Neural cell (in vitro differentiated cells): ENCODE data around the gene SETD2. TPM values are rescaled to one million over a fixed set of nuclear protein-coding genes. Genes with fewer than 3 reads are reported as not detected.

Experiments used
- H2AFZ ChIP-seq: fragments of 200-600, 300-800 bp; sonication (generic), shearing (Covaris generic); 2 replicates; pipeline ENCODE4 v1.6.0; 2014; ENCODE audit warnings: low read depth, mild to moderate bottlenecking, antibody characterized with exemption, low read length, moderate library complexity
- H3F3A ChIP-seq: fragments of 200-600 bp; shearing (Covaris generic); 2 replicates; pipeline ENCODE4 v1.6.1; 2016; ENCODE audit warnings: mild to moderate bottlenecking, moderate library complexity, mixed read lengths, antibody characterized with exemption, low read length; ENCODE audit not compliant: insufficient read depth, poor library complexity, severe bottlenecking
- H3K27ac ChIP-seq: fragments of 200-600, 300-800 bp; sonication (generic), shearing (Covaris generic); 2 replicates; pipeline ENCODE4 v1.5.1; 2014; ENCODE audit warnings: mild to moderate bottlenecking, low read length, moderate library complexity
- H3K27me3 ChIP-seq: fragments of 300-800, 200-600 bp; sonication (generic), shearing (Covaris generic); 2 replicates; pipeline ENCODE4 v1.6.0; 2014; ENCODE audit warnings: mild to moderate bottlenecking, low read depth, low read length, moderate library complexity; ENCODE audit not compliant: insufficient read depth
- H3K36me3 ChIP-seq: fragments of 300-800, 200-600 bp; sonication (generic), shearing (Covaris generic); 2 replicates; pipeline ENCODE4 v1.5.1; 2014; ENCODE audit warnings: mild to moderate bottlenecking, antibody characterized with exemption, low read length, moderate library complexity; ENCODE audit not compliant: insufficient read depth
- H3K4me2 ChIP-seq: fragments of 300-800, 200-600 bp; sonication (generic), shearing (Covaris generic); 2 replicates; pipeline ENCODE4 v1.6.0; 2014; ENCODE audit warnings: mild to moderate bottlenecking, low read length
- H3K4me3 ChIP-seq: fragments of 300-800, 200-600 bp; sonication (generic), shearing (Covaris generic); 2 replicates; pipeline ENCODE4 v1.5.1; 2014; ENCODE audit warnings: mild to moderate bottlenecking, low read length, moderate library complexity
- H3K79me2 ChIP-seq: fragments of 200-600 bp; shearing (Covaris generic); replicated peaks from 2 replicates; pipeline ENCODE4 v1.6.0; 2014; ENCODE audit warnings: mild to moderate bottlenecking, low read length, moderate library complexity; ENCODE audit not compliant: insufficient read depth
- H3K9ac ChIP-seq: fragments of 300-800, 200-600 bp; sonication (generic), shearing (Covaris generic); 2 replicates; pipeline ENCODE4 v1.6.1; 2016; ENCODE audit warnings: mild to moderate bottlenecking, low read length, mixed read lengths
- H3K9me2 ChIP-seq: fragments of 200-600 bp; shearing (Covaris generic); 2 replicates; pipeline ENCODE4 v1.6.1; 2016; ENCODE audit warnings: mild to moderate bottlenecking, low read length, mixed read lengths; ENCODE audit not compliant: insufficient read depth
- H3K9me3 ChIP-seq: fragments of 200-600, 300-800 bp; sonication (generic), shearing (Covaris generic); 2 replicates; pipeline ENCODE4 v1.6.1; 2016; ENCODE audit warnings: mild to moderate bottlenecking, mixed run types, low read length, moderate library complexity, mixed read lengths
- H4K20me1 ChIP-seq: fragments of 200-600 bp; shearing (Covaris generic); 2 replicates; pipeline ENCODE4 v1.6.1; 2016; ENCODE audit warnings: mild to moderate bottlenecking, mixed run types; ENCODE audit not compliant: insufficient read depth
- EP300 ChIP-seq: fragments of 450-650 bp; conservative IDR thresholded peaks from 2 replicates; pipeline ENCODE4 v1.6.1; 2014; ENCODE audit warnings: antibody characterized with exemption, mild to moderate bottlenecking, moderate library complexity; ENCODE audit not compliant: poor library complexity, severe bottlenecking
- EZH2 ChIP-seq: fragments of 200-600, 300-800 bp; shearing (Covaris generic), sonication (generic); IDR thresholded peaks from 2 replicates; pipeline ENCODE4 v1.6.1; 2014; ENCODE audit warnings: antibody characterized with exemption, low read length, borderline replicate concordance, mild to moderate bottlenecking; ENCODE audit not compliant: insufficient read depth, poor library complexity, severe bottlenecking
- MXI1 ChIP-seq: fragments of 450-650 bp; conservative IDR thresholded peaks from 2 replicates; pipeline ENCODE4 v1.6.1; 2014; ENCODE audit warnings: antibody characterized with exemption, mild to moderate bottlenecking; ENCODE audit not compliant: poor library complexity, severe bottlenecking
- POLR2AphosphoS5 ChIP-seq: IDR thresholded peaks from 2 replicates; pipeline ENCODE4 v1.6.1; 2012
- RAD21 ChIP-seq: fragments of 450-650 bp; conservative IDR thresholded peaks from 2 replicates; pipeline ENCODE4 v1.6.1; 2014; ENCODE audit warnings: antibody characterized with exemption, mild to moderate bottlenecking, moderate library complexity
- SMC3 ChIP-seq: fragments of 450-650 bp; conservative IDR thresholded peaks from 2 replicates; pipeline ENCODE4 v1.6.1; 2014; ENCODE audit warnings: antibody characterized with exemption, mild to moderate bottlenecking, moderate library complexity; ENCODE audit not compliant: poor library complexity
- TAF1 ChIP-seq: IDR thresholded peaks from 2 replicates; pipeline ENCODE4 v1.6.1; 2012; ENCODE audit warnings: low read depth
- polyA plus RNA-seq: library from polyadenylated mRNA; depleted of rRNA; stranded (reverse); fragments of >200 nt; gene quantifications from 2 replicates; pipeline ENCODE4 v1.2.3, GENCODE V29; 2014
- TF ChIP-seq, protein P1 (sequence below): IDR thresholded peaks from 2 replicates; pipeline ENCODE4 v1.6.1; 2012; ENCODE audit warnings: borderline replicate concordance
- TF ChIP-seq, protein P2 (sequence below): fragments of 450-650 bp; IDR thresholded peaks from 2 replicates; pipeline ENCODE4 v1.5.1; 2014; ENCODE audit warnings: antibody characterized with exemption, mild to moderate bottlenecking, moderate library complexity; ENCODE audit not compliant: poor library complexity, severe bottlenecking

The SETD2 gene
- polyA plus RNA-seq, 1 donor from 2014 or later, result 18.4 TPM

DNA sequence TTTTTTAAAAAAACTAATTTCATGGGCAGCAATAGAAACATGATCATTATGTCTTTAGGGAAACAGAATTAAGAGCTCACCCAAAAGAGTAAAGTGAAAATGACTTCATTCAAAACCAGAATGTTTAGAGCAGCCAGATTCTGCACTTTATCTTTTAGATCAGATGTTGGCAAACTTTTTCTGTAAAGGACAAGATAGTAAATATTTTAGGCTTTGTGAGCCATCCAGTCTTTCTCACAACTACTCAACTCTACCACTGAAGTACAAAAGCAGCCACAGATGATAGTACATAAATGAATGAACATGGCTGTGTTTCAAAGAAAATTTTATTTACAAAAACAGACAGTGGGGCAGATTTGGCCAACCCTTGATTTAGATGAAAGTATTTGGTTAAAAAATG lies 84.5 kb downstream of the SETD2 start:
- H3K9me2 ChIP-seq, result no peaks in the 10 kb centered on the region
- H2AFZ ChIP-seq, result no peak overlapping the region
- H3K79me2 ChIP-seq, result peaks cover 5% of the 10 kb centered on the region
- no peaks in the 10 kb centered on the region for H3K9me3 ChIP-seq
- H3F3A ChIP-seq, result no peaks in the 10 kb centered on the region
- H3K9ac ChIP-seq, result no peak overlapping the region
- no peak overlapping the region for H3K27ac ChIP-seq
- no peaks in the 10 kb centered on the region for H4K20me1 ChIP-seq
- no peak overlapping the region for H3K4me3 ChIP-seq
- TF ChIP-seq, protein P1, sequence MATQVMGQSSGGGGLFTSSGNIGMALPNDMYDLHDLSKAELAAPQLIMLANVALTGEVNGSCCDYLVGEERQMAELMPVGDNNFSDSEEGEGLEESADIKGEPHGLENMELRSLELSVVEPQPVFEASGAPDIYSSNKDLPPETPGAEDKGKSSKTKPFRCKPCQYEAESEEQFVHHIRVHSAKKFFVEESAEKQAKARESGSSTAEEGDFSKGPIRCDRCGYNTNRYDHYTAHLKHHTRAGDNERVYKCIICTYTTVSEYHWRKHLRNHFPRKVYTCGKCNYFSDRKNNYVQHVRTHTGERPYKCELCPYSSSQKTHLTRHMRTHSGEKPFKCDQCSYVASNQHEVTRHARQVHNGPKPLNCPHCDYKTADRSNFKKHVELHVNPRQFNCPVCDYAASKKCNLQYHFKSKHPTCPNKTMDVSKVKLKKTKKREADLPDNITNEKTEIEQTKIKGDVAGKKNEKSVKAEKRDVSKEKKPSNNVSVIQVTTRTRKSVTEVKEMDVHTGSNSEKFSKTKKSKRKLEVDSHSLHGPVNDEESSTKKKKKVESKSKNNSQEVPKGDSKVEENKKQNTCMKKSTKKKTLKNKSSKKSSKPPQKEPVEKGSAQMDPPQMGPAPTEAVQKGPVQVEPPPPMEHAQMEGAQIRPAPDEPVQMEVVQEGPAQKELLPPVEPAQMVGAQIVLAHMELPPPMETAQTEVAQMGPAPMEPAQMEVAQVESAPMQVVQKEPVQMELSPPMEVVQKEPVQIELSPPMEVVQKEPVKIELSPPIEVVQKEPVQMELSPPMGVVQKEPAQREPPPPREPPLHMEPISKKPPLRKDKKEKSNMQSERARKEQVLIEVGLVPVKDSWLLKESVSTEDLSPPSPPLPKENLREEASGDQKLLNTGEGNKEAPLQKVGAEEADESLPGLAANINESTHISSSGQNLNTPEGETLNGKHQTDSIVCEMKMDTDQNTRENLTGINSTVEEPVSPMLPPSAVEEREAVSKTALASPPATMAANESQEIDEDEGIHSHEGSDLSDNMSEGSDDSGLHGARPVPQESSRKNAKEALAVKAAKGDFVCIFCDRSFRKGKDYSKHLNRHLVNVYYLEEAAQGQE, result no peak
- H3K27me3 ChIP-seq, result no peaks in the 10 kb centered on the region
- H3K4me2 ChIP-seq, result no peak overlapping the region
- peaks cover 6% of the 10 kb centered on the region for H3K36me3 ChIP-seq

DNA sequence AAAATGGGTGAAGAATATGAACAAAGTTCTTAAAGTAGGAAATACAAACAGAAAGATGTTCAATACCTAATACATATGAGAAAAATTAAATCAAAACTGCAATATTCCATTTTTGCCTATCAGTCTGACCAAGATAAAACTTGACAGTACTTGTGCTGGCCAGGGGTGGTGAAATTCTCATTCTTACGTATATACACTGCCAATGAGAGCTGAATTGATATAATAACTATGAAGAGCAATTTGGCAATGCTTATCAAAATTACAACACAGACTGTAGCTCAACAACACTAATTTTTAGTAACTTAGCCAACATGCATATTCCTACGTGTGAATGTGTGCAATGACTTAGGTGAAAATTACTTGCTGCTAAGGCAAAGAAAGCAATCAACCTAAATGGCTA lies 90.2 kb downstream of the SETD2 start:
- Histone ChIP-seq H3K9me2 (no peaks in the 10 kb centered on the region), H3K27me3 (no peaks in the 10 kb centered on the region), H3F3A (no peaks in the 10 kb centered on the region), H3K4me2 (no peak overlapping the region), H2AFZ (no peak overlapping the region), H3K36me3 (no peaks in the 10 kb centered on the region), H3K9me3 (no peaks in the 10 kb centered on the region), H4K20me1 (no peaks in the 10 kb centered on the region), H3K79me2 (peaks cover 10% of the 10 kb centered on the region), H3K4me3 (no peak overlapping the region), H3K27ac (no peak overlapping the region), H3K9ac (no peak overlapping the region)
- no peak for TF ChIP-seq EP300
- no peak for TF ChIP-seq TAF1
- TF ChIP-seq, protein P2, sequence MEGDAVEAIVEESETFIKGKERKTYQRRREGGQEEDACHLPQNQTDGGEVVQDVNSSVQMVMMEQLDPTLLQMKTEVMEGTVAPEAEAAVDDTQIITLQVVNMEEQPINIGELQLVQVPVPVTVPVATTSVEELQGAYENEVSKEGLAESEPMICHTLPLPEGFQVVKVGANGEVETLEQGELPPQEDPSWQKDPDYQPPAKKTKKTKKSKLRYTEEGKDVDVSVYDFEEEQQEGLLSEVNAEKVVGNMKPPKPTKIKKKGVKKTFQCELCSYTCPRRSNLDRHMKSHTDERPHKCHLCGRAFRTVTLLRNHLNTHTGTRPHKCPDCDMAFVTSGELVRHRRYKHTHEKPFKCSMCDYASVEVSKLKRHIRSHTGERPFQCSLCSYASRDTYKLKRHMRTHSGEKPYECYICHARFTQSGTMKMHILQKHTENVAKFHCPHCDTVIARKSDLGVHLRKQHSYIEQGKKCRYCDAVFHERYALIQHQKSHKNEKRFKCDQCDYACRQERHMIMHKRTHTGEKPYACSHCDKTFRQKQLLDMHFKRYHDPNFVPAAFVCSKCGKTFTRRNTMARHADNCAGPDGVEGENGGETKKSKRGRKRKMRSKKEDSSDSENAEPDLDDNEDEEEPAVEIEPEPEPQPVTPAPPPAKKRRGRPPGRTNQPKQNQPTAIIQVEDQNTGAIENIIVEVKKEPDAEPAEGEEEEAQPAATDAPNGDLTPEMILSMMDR, result no peak
- TF ChIP-seq MXI1, result no peak
- TF ChIP-seq SMC3, result no peak

DNA sequence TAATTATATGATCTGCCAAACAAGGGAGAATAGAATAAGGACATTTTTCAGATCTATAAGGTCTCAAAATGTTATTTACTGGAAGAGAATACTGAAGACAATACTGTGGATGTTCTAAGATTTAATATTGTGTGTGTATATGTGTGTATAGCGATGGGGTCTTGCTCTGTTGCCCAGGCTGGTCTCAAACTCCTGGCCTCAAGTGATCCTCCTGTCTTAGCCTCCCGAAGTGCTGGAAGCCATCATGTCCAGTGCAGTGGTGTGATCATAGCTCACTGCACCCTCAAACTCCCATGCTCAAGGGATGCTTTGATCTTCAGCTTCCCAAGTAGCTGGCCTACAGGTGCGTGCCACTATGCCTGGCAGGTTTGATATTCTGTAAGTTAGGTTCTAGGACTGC lies 93.1 kb downstream of the SETD2 start:
- Histone ChIP-seq H3K9ac (no peak overlapping the region), H3K4me3 (no peak overlapping the region), H3K27me3 (no peaks in the 10 kb centered on the region), H3K79me2 (peaks cover 10% of the 10 kb centered on the region), H3K27ac (no peak overlapping the region), H4K20me1 (no peaks in the 10 kb centered on the region), H3F3A (no peaks in the 10 kb centered on the region), H2AFZ (no peak overlapping the region), H3K36me3 (no peaks in the 10 kb centered on the region), H3K9me2 (no peaks in the 10 kb centered on the region), H3K9me3 (no peaks in the 10 kb centered on the region), H3K4me2 (no peak overlapping the region)
- TF ChIP-seq MXI1, result no peak
- TF ChIP-seq POLR2AphosphoS5, result no peak
- TF ChIP-seq SMC3, result no peak
- no peak for TF ChIP-seq EP300
- TF ChIP-seq EZH2, result no peak
- TF ChIP-seq, protein P2, result no peak
- TF ChIP-seq, protein P1, result no peak
- TF ChIP-seq RAD21, result no peak
- TF ChIP-seq TAF1, result no peak
